Nephron (organoid): ENCODE results near the gene PRDM1.
"Not testable (repeated sequence)": the region's sequence is repeated elsewhere in the genome, so short reads cannot be mapped to it uniquely, and the experiment has no call there.

Experiments
- H3K27ac Mint-ChIP-seq, 3 experiments: 2 replicates each; pipeline ENCODE4 v1.8.0; 2020; ENCODE audit warnings: mixed read lengths in 3 of 3, mild to moderate bottlenecking in 2 of 3, moderate library complexity in 1 of 3
- H3K27me3 Mint-ChIP-seq: 2 replicates; pipeline ENCODE4 v1.8.0; 2021; ENCODE audit warnings: low read depth, mild to moderate bottlenecking, moderate library complexity, mixed read lengths
- H3K36me3 Mint-ChIP-seq: 2 replicates; pipeline ENCODE4 v1.8.0; 2020; ENCODE audit warnings: low read depth, mixed read lengths
- H3K4me1 Mint-ChIP-seq: 2 replicates; pipeline ENCODE4 v1.8.0; 2020; ENCODE audit warnings: mixed read lengths
- H3K4me3 Mint-ChIP-seq, 3 experiments: 2 replicates each; pipeline ENCODE4 v1.8.0; 2020; ENCODE audit warnings: mild to moderate bottlenecking in 3 of 3, mixed read lengths in 3 of 3, moderate library complexity in 2 of 3
- H3K9me3 Mint-ChIP-seq: 2 replicates; pipeline ENCODE4 v1.8.0; 2020; ENCODE audit warnings: mixed read lengths
- CTCF ChIP-seq, 3 experiments: fragments of 200-600 bp; sonication (generic); IDR thresholded peaks; one replicate each; pipeline ENCODE4 v1.5.0; 2021; ENCODE audit warnings: antibody characterized with exemption in 3 of 3; ENCODE audit not compliant: unreplicated experiment in 3 of 3

PRDM1 gene

GRCh38 chr6:106143665-106144064 is 57.5 kb downstream of the PRDM1 start:
- Mint-ChIP-seq H3K4me1 (peaks cover 24% of the 10 kb centered on the region), H3K36me3 (no peaks in the 10 kb centered on the region), H3K27ac (no peak overlapping the region), H3K4me3 (no peak overlapping the region), H3K9me3 (no peaks in the 10 kb centered on the region), H3K27me3 (peaks cover 12% of the 10 kb centered on the region)
- no peak for TF ChIP-seq CTCF (IDR thresholded peaks at IDR 0.05; ENCODE audit: unreplicated experiment in 3 of 3)

- H3K4me3 Mint-ChIP-seq = no peak overlapping the region
- H3K9me3 Mint-ChIP-seq = no peaks in the 10 kb centered on the region
- H3K27me3 Mint-ChIP-seq = peaks cover 12% of the 10 kb centered on the region
- H3K36me3 Mint-ChIP-seq = no peaks in the 10 kb centered on the region
- H3K27ac Mint-ChIP-seq = no peak overlapping the region
- no peak for TF ChIP-seq CTCF (IDR thresholded peaks at IDR 0.05; ENCODE audit: unreplicated experiment in 3 of 3)
- H3K4me1 Mint-ChIP-seq = peaks cover 24% of the 10 kb centered on the region
Observed at GRCh38 chr6:106145144-106145543, 59.0 kb downstream of the PRDM1 start.

GRCh38 chr6:106145741-106146227 is 59.6 kb downstream of the PRDM1 start:
- peaks cover 24% of the 10 kb centered on the region for H3K4me1 Mint-ChIP-seq
- H3K9me3 Mint-ChIP-seq = no peaks in the 10 kb centered on the region
- H3K27me3 Mint-ChIP-seq = peaks cover 12% of the 10 kb centered on the region
- no peak for TF ChIP-seq CTCF (IDR thresholded peaks at IDR 0.05; ENCODE audit: unreplicated experiment in 3 of 3)
- no peak overlapping the region for H3K27ac Mint-ChIP-seq
- H3K36me3 Mint-ChIP-seq = no peaks in the 10 kb centered on the region
- no peak overlapping the region for H3K4me3 Mint-ChIP-seq

GRCh38 chr6:106146852-106147351 is 60.8 kb downstream of the PRDM1 start:
- no peak for TF ChIP-seq CTCF (IDR thresholded peaks at IDR 0.05; ENCODE audit: unreplicated experiment in 3 of 3)
- H3K9me3 Mint-ChIP-seq = no peaks in the 10 kb centered on the region
- peaks cover 19% of the 10 kb centered on the region for H3K4me1 Mint-ChIP-seq
- no peak overlapping the region for H3K4me3 Mint-ChIP-seq
- H3K27ac Mint-ChIP-seq = no peak overlapping the region
- H3K27me3 Mint-ChIP-seq = peaks cover 11% of the 10 kb centered on the region
- no peaks in the 10 kb centered on the region for H3K36me3 Mint-ChIP-seq

- H3K4me3 Mint-ChIP-seq = no peak overlapping the region
- H3K27ac Mint-ChIP-seq = no peak overlapping the region
- TF ChIP-seq CTCF (IDR thresholded peaks at IDR 0.05; ENCODE audit: unreplicated experiment in 3 of 3) = no peak
- H3K36me3 Mint-ChIP-seq = no peaks in the 10 kb centered on the region
- peaks cover 13% of the 10 kb centered on the region for H3K4me1 Mint-ChIP-seq
- peaks cover 2% of the 10 kb centered on the region for H3K9me3 Mint-ChIP-seq
- H3K27me3 Mint-ChIP-seq = peaks cover 6% of the 10 kb centered on the region
Observed at GRCh38 chr6:106147476-106147875, 61.3 kb downstream of the PRDM1 start.

- peaks cover 12% of the 10 kb centered on the region for H3K4me1 Mint-ChIP-seq
- no peaks in the 10 kb centered on the region for H3K36me3 Mint-ChIP-seq
- peaks cover 6% of the 10 kb centered on the region for H3K27me3 Mint-ChIP-seq
- no peak overlapping the region for H3K4me3 Mint-ChIP-seq
- H3K27ac Mint-ChIP-seq = no peak overlapping the region
- H3K9me3 Mint-ChIP-seq = peaks cover 2% of the 10 kb centered on the region
- TF ChIP-seq CTCF (IDR thresholded peaks at IDR 0.05; ENCODE audit: unreplicated experiment in 3 of 3) = no peak
Observed at GRCh38 chr6:106149472-106150069, 63.4 kb downstream of the PRDM1 start.

- H3K36me3 Mint-ChIP-seq, H3K27ac Mint-ChIP-seq, H3K4me3 Mint-ChIP-seq, H3K9me3 Mint-ChIP-seq, H3K4me1 Mint-ChIP-seq, H3K27me3 Mint-ChIP-seq: not testable (repeated sequence)
Observed at GRCh38 chr6:106152476-106152875, 66.3 kb downstream of the PRDM1 start.
